HG02981 (cell line): ENCODE measurements around the gene LTBP3.

Experiments
- ATAC-seq: cut with Tn5 transposase; IDR thresholded peaks from one replicate; pipeline ENCODE4 v1.9.1; 2021; ENCODE audit warnings: mild to moderate bottlenecking, moderate library complexity; ENCODE audit not compliant: unreplicated experiment

LTBP3 gene

DNA sequence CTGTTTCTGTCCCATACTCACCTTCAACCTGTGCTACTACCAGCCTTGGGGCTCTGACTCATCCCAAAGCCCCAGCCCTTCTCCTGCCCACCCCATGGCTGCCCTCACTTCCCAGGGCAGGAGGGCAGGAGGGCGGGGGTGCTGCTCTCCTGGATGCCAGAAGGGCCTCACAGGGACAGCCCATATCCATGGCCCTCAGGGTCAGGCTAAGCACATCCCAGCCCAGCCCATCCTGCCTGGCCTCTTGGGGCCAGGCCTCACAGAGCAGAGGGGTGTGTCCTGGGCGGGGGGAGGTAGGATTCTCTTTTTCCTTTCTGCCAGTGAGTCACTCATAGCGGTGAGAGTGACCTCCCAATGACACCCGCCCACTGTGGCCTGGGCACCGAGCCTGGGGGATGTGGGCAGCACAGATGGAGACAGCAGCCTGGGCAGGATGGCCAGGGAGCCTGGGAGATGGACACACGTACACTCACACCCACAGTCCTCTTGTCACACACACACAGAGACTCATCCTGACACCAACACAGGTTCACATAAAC, 2.4 kb downstream of the LTBP3 start:
- ATAC-seq: no peak

DNA sequence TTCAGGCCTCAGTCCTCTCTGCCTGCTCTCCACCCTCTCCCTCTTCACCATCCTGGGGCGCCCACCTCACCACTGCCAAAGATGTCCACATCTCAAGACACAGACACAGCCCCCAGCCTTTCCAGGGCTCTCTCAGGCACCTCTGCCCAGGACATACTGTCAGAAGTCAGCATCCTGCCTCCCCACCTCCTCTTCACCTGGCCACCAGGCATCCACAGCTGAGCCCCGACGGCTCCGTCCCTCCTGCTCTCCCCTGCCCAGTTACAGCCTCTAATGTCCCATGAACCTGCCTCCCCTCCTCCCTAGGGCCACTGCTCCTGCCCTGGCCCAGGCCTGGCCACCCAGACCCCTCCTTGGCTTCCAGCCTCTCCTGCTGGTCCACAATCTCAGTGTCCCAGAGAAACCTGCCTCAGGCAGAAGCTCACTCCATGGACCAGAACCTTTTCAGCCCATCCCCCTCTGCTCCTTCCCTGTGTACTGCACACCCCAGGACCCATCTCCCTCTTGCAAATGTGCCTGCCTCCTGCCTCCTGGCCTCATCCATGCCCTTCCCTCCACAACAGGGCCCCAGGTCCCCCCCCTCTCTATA, 3.2 kb downstream of the LTBP3 start:
- no peak for ATAC-seq

DNA sequence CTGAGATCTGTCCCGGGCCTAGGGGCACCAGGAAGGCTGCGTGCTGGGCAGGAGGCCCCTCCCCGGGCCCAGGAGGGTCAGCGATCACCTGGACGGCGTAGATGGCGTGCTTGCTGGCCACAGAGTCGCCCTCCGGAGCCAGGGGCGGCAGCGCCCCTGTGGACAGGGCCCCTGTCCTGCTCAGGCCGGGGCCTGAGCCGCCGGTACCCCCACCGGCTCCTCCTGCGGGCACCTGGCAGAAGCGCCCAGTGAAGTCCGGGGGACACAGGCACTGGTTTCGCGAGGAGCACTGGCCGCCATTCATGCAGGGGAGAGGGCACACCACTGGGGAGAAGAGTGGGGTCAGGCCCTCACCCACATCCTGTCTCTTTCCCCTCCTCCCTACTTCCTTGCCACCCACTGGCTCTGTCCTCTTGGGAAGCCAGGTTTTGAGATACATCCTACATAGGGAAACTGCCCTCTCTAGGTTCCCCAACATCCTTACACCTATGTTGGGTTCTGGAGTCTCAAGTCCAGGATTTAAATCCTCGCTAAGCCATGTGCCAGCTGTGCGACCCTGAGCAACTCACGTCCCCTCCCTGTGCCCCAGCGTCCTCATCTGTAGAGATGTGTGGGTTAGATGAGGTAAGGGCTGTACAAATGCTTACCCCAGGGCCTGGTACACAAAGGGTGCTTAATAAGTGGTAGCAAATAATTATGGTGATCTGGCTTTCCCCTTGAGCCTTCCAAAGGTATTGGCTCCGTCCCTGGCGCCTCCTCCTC, 3.9 kb downstream of the LTBP3 start:
- ATAC-seq: no peak

DNA sequence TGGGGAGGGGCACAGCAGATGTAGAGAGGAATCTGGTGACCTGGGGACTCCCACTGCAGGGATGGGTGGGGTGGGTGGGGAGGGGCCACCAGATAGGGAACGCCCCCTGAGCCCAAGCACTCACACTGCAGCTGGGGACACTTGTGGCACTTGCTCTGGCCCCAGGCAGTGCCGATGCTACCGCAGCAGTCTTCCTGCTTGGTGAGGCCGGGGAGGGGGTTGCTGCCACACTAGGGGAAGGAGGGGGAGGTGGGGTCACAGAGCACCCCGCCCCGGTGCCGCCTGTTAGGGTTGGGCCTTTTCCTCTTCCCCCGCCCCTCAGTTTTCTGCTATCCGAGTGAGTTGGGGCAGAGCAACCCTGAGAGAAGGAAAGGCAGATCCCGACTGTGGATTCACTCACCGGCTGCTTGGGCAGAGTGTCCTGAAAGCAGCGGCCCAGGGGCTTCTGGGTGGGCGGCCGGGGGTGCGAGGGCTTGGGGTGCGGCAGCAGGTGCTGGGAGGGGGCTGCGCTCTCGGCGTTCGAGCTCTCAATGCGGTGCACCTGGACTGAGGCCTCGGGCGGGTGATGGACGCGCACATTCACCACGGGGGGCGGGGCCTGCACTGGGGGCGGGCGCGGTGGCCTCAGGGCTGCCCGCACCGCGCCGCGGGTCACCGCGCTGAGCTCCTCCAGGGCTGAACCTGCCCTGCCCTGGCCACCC, 4.7 kb downstream of the LTBP3 start:
- ATAC-seq: no peak

DNA sequence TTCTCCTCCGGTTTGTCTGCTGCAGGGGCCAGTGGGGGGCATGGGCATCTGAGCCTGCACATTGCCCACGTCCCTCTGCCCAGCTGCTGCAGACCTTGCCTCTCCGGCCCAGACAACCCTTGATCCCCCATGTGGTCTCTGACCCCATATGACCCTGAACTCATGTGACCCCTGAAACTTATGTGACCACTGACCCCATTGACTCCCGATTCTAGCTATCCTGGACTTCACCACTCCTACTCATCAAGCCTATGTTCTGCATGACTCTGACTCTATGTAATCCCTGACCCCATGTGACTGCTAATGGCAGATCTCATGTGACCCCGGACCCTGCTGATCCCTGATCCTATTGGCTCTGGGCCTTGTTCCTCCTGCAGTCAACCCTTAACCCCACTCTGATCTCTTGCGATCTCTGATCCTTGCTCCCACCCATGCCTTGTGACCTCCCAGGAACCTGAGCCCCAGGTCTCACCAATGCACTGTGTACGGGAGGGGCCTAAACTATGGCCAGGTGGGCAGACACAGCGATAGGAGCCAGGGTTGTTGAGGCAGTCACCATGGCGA, 5.7 kb downstream of the LTBP3 start:
- ATAC-seq: no peak

DNA sequence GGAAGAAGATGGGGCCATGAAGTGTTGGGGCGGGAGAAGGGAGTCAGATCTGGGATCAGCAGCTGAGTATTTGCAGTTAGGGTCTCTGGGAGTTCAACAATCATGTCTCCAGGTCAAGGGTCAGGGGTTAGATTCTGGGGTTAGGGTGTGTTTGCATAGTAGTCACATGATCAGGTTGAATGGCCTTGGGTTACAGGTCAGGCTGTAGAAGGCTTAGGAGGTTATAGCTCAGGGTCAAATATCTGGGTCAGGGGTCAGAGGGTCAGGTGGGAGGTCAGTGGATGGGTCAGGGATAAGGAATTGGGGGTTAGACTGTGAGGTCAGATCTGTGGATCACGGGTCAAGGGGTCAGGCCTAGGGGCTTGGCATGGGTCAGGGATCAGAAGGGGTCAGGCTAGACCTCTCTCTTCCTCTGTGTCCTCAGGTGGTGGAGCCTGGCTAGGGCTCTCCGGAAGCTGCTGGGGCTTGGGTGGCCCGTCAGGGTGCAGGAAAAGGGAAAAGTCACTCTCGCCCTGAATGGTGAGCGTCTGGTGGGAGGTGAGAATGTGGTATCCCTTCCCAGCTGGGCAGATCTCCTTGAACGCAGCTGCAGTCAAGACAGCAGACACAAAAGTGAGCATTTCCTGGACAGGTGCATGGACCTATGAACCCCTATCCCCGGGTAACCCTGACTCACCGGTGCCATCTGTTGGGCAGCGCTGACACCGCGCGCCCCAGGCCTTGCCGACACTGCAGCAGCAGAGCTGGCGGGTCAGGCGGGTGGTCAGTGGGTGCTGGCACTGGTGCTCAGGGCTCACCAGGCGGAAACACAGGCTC, 6.4 kb downstream of the LTBP3 start:
- no peak for ATAC-seq

DNA sequence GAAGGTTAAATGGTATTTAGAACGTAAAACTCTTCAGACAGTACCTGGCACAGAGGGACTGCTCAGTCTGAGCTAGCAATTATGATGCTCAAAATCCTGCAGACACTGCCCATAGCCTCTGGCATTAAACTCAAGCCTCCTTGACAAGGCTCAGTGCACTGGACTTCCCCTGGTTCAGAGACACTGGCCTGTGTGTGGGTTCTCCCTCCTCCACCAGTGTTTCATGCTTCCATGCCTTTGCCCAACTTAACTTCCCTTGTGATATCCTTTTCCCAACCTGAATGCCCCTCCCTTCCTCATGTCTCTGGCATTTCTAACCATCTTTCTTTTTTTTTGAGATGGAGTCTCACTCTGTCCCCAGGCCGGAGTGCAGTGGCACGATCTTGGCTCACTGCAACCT, 9.1 kb downstream of the LTBP3 start:
- no peak for ATAC-seq

DNA sequence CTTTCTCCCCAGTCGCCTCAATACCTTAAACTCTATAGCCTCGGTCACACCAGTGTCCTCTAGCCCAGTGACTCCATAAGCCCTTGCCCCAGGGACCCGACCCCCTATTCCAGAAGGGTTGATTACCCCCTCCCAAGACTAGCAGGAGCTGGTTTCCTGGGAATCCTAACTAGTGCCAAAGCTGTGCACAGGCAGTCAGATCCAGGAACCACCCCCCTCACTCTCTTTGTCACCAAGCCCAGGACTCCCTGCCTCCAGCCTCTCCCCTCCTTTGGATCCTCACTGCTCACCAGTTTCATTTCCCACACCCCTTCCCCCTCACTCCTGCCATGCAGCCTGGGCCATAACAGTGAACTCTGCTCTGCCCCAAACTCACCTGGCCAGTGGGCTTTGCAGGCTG, 9.8 kb downstream of the LTBP3 start:
- ATAC-seq: no peak

DNA sequence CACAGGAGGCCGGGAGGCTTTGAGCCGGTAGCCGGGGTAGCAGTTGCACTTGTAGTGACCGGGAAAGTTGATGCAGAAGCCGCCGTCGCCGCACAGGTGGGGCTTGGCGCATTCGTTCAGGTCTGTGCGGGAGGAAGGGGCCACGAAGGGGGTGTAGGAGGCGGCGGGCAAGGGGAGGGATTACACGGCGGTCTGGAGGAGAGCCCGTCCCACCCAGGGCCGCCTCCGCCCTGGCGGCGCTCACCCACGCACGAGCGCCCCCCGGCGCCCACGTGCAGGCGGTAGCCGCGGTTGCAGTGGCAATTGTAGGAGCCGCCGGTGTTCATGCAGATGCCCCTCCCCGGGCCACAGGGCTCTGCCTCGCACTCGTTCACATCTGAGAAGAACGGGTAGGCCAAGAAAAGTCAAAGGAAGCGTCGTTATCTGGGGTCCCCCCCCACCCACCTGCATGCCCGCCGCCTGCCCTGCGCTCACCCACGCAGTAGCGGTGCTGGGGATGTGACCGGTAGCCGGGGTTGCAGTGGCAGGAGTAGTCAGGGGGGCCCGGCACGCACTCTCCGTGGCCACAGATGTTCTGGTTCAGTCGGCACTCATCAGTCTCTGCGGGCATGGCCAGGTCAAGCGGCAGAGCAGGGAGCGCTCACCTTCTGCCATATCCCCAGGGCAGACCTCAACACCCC, 10.6 kb downstream of the LTBP3 start:
- no peak for ATAC-seq

DNA sequence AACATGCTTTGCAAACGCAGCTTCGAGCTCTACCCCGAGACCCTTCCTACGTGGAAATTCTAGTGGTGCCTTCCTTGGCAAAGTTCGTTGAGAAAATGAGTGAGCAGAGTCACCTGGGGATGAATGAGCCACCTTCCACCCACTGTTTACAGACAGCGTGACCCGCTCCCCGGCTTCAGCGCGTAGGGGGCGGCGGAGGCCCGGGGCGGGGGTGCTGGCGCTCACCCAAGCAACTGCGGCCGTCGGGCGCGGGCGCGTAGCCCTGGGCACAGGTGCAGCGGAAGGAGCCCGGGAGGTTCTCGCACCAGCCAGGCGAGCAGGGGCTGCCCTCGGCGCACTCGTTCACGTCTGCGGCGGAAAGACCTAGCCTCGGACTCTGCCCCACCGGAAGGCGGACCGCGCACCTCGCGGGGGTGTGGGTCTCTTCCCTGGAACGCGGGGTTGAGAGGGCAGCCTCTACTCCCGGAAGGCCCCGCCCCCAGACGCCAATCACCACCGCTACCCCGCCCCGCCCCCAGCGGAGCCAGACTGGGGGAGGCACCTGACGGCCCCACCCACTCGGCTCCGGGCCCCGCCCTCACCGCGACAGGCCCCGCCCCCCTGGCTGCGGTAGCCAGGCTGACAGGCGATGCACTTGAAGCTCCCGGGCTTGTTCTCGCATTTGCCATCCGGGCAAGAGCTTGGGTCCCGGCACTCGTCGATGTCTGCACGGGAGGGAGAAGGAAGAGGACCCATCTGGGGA, 11.8 kb downstream of the LTBP3 start:
- peak; percentile 62 for ATAC-seq

DNA sequence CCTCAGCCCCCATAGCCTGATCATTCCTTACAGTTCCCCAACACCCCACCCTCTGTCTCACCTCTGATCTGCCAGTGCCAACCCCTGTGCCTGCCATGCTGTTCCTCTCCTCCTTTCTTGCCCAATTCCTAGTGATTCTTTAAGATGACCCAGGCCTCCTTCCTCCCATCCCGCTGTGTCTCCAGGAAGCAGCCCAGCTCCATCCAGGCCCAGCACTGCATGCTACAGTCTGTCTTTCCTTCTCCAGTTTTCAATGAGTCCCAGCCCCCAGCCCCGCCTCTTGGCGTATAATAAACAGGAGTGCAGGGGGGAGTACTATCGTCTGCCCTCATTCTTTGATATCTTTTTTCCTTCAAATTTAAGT, 12.3 kb downstream of the LTBP3 start:
- no peak for ATAC-seq

DNA sequence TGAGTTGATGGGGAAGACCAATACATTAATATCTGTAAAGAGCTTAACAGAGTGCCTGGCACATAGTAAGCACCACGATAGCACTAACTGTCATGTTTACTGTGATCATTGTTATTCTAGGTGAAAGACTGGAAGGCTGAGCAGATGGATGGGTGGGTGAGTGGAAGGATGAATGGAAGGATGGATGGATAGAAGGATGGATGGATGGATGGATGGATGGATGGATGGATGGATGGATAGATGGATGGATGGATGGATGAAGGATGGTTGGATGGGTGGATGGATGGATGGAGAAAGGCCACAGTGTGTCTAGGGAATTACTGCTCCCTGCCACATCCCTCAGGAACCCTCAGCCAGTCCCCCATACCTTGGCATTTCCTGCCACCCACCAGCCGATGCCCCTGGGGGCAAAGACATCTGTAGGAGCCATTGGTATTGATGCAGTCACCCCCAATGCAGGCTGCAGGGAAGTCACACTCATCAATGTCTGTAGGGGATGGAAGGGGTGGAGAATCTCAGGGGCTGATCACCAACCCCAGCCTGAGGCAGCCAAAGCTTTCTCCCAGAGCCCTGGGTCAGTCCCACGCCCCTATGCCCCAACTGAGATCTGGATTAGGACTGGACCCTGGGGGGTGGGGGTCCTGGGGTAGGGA, 15.3 kb downstream of the LTBP3 start:
- ATAC-seq: no peak

DNA sequence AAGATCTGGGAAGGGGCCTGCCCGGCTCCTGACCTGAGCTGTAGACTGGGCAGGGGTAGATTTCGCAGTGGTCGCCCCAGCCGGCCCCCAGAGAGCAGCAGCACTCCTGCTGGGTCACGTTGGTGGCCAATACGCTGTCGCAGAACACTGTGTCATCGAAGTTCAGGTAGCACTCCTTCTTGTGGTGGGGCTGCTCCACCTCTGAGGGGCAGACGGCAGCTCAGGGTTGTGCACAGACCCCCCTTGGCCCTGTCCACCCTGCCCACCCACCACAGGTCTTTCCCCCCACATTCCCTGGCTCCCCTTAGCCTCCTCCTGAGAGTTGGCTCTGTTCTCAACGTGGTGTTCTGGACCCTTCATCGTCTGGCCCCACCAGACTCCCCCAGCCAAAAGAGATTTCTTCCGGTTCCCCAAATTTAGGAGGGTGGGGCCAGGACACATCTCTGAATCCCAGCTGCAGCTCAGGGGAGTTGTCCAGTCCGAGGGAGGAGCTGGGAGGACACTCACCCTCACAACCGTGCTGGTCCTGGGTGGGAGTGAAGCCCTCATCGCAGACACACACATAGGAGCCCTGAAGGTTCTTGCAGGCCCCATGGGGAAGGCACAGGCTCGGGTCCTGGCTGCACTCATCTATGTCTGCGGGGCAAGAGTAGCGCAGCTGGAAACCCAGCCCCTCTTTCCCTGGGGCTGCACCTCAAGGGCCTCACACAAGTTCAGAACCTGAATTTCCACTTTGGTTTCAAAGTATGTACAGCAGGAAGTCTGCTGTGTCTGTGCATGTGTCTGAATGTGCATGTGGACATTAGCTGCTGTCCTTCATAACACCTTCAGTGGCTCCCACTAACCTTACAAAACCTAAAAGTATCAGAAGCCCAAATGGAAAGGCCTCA, 16.8 kb downstream of the LTBP3 start:
- ATAC-seq: no peak

DNA sequence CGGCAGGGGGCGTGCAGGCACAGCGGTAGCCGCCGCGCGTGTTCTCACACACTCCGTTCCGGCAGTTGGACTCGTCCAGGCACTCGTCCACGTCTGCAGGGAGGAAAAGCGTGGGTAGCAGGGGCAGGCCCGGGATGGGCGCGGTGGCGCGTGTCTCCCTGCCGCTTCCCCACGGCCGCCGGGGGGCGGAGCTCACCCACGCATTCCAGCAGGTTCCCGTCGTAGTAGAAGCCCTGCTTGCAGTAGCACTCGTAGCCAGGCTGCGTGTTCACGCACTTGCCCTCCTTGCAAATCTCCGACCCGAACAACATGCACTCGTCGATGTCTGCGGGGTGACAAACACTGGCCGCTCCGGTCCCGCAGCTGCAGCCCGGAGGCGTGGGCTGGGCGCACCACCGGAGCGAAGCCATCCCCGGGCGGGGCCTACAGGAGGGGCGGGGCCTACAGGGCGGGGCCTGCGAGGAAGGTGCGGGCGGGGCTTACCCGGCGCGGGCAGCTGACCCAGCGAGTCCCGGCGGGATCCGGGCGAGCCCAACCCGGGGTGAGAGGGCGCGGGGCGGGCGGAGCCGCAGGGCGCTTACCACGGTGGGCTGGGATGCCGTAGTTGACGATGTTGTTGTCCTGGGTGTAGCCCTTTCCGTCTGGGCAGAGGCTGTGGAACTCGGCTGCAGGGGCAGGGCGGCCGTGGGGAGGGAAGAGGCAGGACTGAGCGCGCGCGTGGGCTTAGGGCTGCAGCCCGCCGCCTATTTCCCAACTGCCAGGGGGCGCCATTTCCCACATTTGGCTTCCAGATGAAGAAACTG, 17.7 kb downstream of the LTBP3 start:
- ATAC-seq: peak; percentile 53

DNA sequence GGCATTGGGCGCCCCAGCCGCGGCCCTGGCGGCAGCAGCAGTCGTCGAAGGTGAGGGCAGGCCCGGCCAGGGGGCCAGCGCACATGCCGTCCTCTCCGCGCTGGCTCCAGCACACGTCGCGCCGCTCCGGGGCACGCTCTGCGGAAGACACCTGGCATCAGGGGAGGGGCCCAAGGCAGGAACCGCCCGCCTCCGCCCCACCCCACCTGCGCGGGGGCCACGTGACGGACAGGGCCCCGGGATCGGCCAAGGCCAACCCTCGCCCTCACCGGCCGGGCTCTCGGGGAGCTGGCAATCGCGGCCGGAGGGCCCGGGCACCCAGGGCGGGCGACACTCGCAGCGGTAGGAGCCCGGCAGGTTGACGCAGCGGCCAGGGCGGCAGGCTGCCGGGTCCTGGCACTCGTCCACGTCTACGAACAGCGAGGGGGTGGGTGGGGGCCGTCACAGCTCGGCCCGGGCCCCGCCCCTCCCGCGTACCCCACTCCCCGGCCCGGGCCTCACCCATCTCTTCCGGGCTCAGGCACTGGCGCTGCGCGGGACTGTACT, 18.3 kb downstream of the LTBP3 start:
- ATAC-seq: peak; percentile 46

DNA sequence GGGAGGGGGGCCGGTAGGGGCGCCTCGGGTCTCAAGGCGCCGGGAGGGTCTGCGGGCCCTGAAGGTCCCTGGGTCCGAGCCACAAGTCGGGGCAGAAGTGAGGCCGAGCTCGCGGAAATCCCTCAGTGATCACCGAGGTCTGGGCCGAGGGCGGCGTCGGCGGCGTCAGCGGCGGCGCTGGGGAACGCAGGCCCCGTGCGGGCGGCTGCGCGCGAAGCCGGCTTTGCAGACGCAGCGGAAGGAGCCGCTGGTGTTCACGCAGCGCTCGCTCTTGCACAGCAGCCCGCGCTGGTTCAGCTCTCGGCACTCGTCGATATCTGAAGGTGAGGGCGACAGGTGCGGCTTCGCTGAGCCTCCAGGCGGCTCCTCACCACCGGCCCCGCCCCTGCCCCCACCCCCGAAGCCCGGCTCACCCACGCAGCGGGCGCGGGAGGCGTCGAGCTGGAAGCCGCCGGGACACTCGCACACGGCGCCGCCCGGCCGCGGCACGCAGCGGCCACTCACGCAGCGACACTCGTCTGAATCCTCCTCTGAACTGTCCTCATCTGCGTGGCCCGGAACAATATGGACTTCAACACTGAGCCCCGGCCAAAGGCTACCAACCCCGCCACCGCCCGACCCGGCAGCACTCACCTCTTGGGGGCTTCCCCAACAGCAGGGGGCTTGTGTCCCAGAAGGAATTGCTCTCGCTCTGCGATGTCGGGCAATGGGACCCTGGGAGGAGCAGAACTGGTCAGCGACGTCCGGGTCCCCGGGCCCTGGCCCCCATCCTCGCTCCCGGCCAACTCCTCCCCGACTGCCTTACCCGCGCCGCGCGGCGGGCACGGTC, 19.0 kb downstream of the LTBP3 start:
- no peak for ATAC-seq
